Testis (tissue), 3 donors: ENCODE results near the gene KLHL33. TPM values are rescaled to one million over a fixed set of nuclear protein-coding genes. Genes with fewer than 3 reads are reported as not detected.

ENCODE experiments used
- DNase-seq: peaks from one replicate; pipeline ENCODE4 v3.0.0-alpha.2; 2019
- H3K27ac ChIP-seq, 2 donors: fragments of 200-600 bp; sonication (generic); one replicate each; pipeline ENCODE4 v1.5.1; 2019
- H3K27me3 ChIP-seq: fragments of 200-600 bp; sonication (generic); one replicate; pipeline ENCODE4 v1.5.1; 2019
- H3K36me3 ChIP-seq: fragments of 200-600 bp; sonication (generic); one replicate; pipeline ENCODE4 v1.5.1; 2017; ENCODE audit warnings: low read depth; ENCODE audit errors: missing control alignments
- H3K4me1 ChIP-seq: fragments of 200-600 bp; sonication (generic); one replicate; pipeline ENCODE4 v1.5.1; 2019
- H3K4me3 ChIP-seq, 2 donors: fragments of 200-600 bp; sonication (generic); one replicate each; pipeline ENCODE4 v1.5.1; 2017 to 2019
- H3K9me3 ChIP-seq: fragments of 200-600 bp; sonication (generic); one replicate; pipeline ENCODE4 v1.5.1; 2017
- CTCF ChIP-seq, 3 experiments: fragments of 450-650 bp in 2 of 3; fragments of 200-600 bp in 1 of 3; sonication (generic) in 1 of 3; IDR thresholded peaks; one replicate each; pipeline ENCODE4 v1.5.1; 2016 to 2019; ENCODE audit warnings: antibody characterized with exemption in 3 of 3, mild to moderate bottlenecking in 2 of 3, moderate library complexity in 1 of 3
- POLR2A ChIP-seq: fragments of 450-650 bp; IDR thresholded peaks from one replicate; pipeline ENCODE4 v1.6.1; 2017; ENCODE audit warnings: antibody characterized with exemption, mild to moderate bottlenecking, moderate library complexity
- WGBS, 2 donors: methylation state at CpG; one replicate each; pipeline ENCODE4 v1.1.5; 2018; 5-methylcytosine and 5-hydroxymethylcytosine counted together
- intact Hi-C: fragments of 100-400 bp; cut with DNase I; formaldehyde crosslinking; loops from one replicate; pipeline ENCODE4 v1.15.1; 2023; ENCODE audit warnings: low total_unique reads
- polyA plus RNA-seq: library from polyadenylated mRNA; stranded (reverse); fragments of 350-450 nt; fragmentation: Illumina TruSeq; extraction: RNeasy Lipid Tissue Mini Kit (QIAGEN cat#74804); gene quantifications from one replicate; pipeline ENCODE4 v1.2.3, GENCODE V29; 2014; ENCODE audit warnings: low read depth, low replicate concordance; ENCODE audit not compliant: insufficient read depth
- total RNA-seq, 2 donors: library from RNA; depleted of rRNA; stranded (reverse); fragments of >200 nt; gene quantifications; one replicate each; pipeline ENCODE4 v1.2.3, GENCODE V29; 2016

The KLHL33 gene
- total and polyA plus RNA-seq, 3 donors from 2014 or later = 0.67 to 1.6 (median 1.2) TPM

DNA sequence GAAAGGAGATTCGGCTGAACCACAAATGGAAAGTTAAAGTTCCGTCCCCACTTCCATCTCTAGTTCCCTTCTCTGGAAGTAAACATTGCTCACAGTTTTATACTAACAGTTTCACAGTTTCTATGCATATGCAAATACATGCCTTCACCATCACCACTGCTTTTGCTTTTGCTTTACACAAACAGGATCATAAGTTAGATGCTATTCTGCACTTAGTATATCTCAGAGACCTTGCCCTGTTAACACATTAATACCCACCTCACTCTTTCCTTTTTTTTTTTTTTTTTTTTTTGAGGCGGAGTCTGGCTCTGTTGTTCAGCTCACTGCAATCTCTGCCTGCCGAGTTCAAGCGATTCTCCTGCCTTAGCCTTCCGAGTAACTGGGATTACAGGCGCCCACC is 23.6 kb downstream of the KLHL33 start:
- DNase-seq = no peak
- H3K9me3 ChIP-seq = no peaks in the 10 kb centered on the region
- H3K4me3 ChIP-seq = peak overlapping the region; percentile 79 to 83
- no peaks in the 10 kb centered on the region for H3K27me3 ChIP-seq
- H3K27ac ChIP-seq = peak overlapping the region; percentile 86 to 96
- WGBS, 2 donors = 4 to 5% methylated on average over 7 of the region's 7 CpGs
- H3K4me1 ChIP-seq = peaks cover 11% of the 10 kb centered on the region
- H3K36me3 ChIP-seq = no peaks in the 10 kb centered on the region
- no peak for TF ChIP-seq POLR2A
- TF ChIP-seq CTCF (IDR thresholded peaks at IDR 0.05) = no peak
- intact Hi-C loops = no loop called here

GRCh38 chr14:20409226-20409625 is 26.7 kb downstream of the KLHL33 start:
- 94% methylated on average over 2 of the region's 2 CpGs for WGBS, 2 donors
- Histone ChIP-seq H3K27ac (no peak overlapping the region), H3K9me3 (no peaks in the 10 kb centered on the region), H3K4me3 (no peak overlapping the region), H3K4me1 (peaks cover 9% of the 10 kb centered on the region), H3K36me3 (no peaks in the 10 kb centered on the region), H3K27me3 (no peaks in the 10 kb centered on the region)
- TF ChIP-seq POLR2A (no peak), CTCF (IDR thresholded peaks at IDR 0.05) (no peak)
- no peak for DNase-seq
- intact Hi-C loops = no loop called here

- DNase-seq = no peak
- no peak overlapping the region for H3K27ac ChIP-seq
- no peaks in the 10 kb centered on the region for H3K27me3 ChIP-seq
- no peak overlapping the region for H3K4me3 ChIP-seq
- no peak for TF ChIP-seq POLR2A
- no peak for TF ChIP-seq CTCF (IDR thresholded peaks at IDR 0.05)
- 82 to 95% methylated on average over 10 to 11 of the region's 11 CpGs for WGBS, 2 donors
- H3K36me3 ChIP-seq = no peaks in the 10 kb centered on the region
- intact Hi-C loops = no loop called here
- H3K9me3 ChIP-seq = no peaks in the 10 kb centered on the region
- no peaks in the 10 kb centered on the region for H3K4me1 ChIP-seq
These were observed 32.4 kb downstream of the KLHL33 start for GRCh38 chr14:20403521-20403920.

DNA sequence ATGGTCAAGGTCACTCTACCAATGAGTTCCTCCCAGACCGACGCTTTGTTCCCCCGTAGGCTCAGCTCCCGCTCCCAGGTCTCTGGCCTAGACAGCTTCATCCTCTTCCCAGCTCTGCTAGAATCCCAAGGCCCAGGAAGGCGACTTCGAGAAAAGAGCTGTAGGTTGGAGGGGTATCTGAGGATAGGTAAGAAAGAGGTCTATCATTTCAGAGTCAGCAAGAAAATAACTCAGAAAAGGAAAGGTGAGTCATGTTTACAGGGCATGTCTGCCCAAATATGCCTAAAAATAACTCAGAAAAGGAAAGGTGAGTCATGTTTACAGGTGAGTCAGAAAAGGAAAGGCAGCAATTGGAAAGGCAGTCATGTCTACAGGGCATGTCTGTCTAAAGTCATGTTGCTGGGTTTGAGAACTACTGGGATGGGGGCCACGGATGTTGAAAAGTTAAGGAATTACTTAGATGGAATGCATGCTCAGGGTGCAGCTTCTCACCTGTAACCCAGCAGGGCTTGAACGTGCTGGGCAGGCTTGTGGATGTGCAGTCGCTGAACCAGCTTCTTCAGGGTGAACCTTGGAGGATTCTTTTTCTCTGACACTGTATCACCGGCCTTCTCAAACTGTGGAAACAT is 34.9 kb downstream of the KLHL33 start:
- H3K9me3 ChIP-seq = no peaks in the 10 kb centered on the region
- no peaks in the 10 kb centered on the region for H3K36me3 ChIP-seq

More for the DNA sequence above, 34.9 kb downstream of the KLHL33 start:
- H3K4me1 ChIP-seq = no peaks in the 10 kb centered on the region
- H3K27me3 ChIP-seq = no peaks in the 10 kb centered on the region
- no peak for TF ChIP-seq CTCF (IDR thresholded peaks at IDR 0.05)
- TF ChIP-seq POLR2A = no peak
- 73 to 77% methylated on average over 10 of the region's 10 CpGs for WGBS, 2 donors
- no peak overlapping the region for H3K27ac ChIP-seq
- intact Hi-C loops = no loop called here
- no peak for DNase-seq
- H3K4me3 ChIP-seq = no peak overlapping the region
